MM.1S (cell line): Measurements from ENCODE around the gene TRAF3.

Source experiments
- DNase-seq: peaks from one replicate; pipeline ENCODE4 v3.0.0-alpha.2; 2015
- H2AFZ ChIP-seq: fragments of 300-600 bp; sonication (generic); 2 replicates; pipeline ENCODE4 v1.6.0; 2016; ENCODE audit warnings: antibody characterized with exemption, low read length
- H3F3A ChIP-seq: fragments of 300-600 bp; sonication (generic); 2 replicates; pipeline ENCODE4 v1.6.1; 2016; ENCODE audit warnings: mild to moderate bottlenecking, antibody characterized with exemption, low read length, moderate library complexity, mixed read lengths; ENCODE audit not compliant: insufficient read depth
- H3K27ac ChIP-seq: fragments of 300-600 bp; sonication (generic); 2 replicates; pipeline ENCODE4 v1.5.1; 2016; ENCODE audit warnings: mild to moderate bottlenecking, low read length
- H3K27me3 ChIP-seq: fragments of 300-600 bp; sonication (generic); replicated peaks from 2 replicates; pipeline ENCODE4 v1.6.0; 2016; ENCODE audit warnings: low read length; ENCODE audit not compliant: insufficient read depth
- H3K36me3 ChIP-seq: fragments of 300-600 bp; sonication (generic); replicated peaks from 2 replicates; pipeline ENCODE4 v1.6.1; 2016; ENCODE audit warnings: mild to moderate bottlenecking, low read length, mixed read lengths; ENCODE audit not compliant: insufficient read depth
- H3K4me1 ChIP-seq: fragments of 300-600 bp; sonication (generic); 2 replicates; pipeline ENCODE4 v1.6.1; 2016; ENCODE audit warnings: low read length, mixed read lengths
- H3K4me2 ChIP-seq: fragments of 300-600 bp; sonication (generic); 2 replicates; pipeline ENCODE4 v1.6.0; 2016; ENCODE audit warnings: low read depth, low read length
- H3K4me3 ChIP-seq: fragments of 300-600 bp; sonication (generic); 2 replicates; pipeline ENCODE4 v1.5.1; 2016; ENCODE audit warnings: low read length, mixed read lengths
- H3K79me2 ChIP-seq: fragments of 300-600 bp; sonication (generic); 2 replicates; pipeline ENCODE4 v1.6.1; 2016; ENCODE audit warnings: mixed run types, low read length, mixed read lengths
- H3K9ac ChIP-seq: fragments of 300-600 bp; sonication (generic); 2 replicates; pipeline ENCODE4 v1.6.1; 2016; ENCODE audit warnings: low read length, mixed read lengths
- H3K9me2 ChIP-seq: fragments of 300-600 bp; sonication (generic); replicated peaks from 2 replicates; pipeline ENCODE4 v1.6.1; 2016; ENCODE audit warnings: mild to moderate bottlenecking, low read length, mixed read lengths; ENCODE audit not compliant: insufficient read depth
- H3K9me3 ChIP-seq: fragments of 300-600 bp; sonication (generic); replicated peaks from 2 replicates; pipeline ENCODE4 v1.6.1; 2016; ENCODE audit warnings: mild to moderate bottlenecking, low read length, mixed read lengths; ENCODE audit not compliant: insufficient read depth
- H4K20me1 ChIP-seq: fragments of 300-600 bp; sonication (generic); 2 replicates; pipeline ENCODE4 v1.6.1; 2016; ENCODE audit warnings: mild to moderate bottlenecking, low read length, moderate library complexity, mixed read lengths; ENCODE audit not compliant: insufficient read depth
- CTCF ChIP-seq: fragments of 300-600 bp; sonication (generic); IDR thresholded peaks from 2 replicates; pipeline ENCODE4 v1.5.1; 2016; ENCODE audit warnings: antibody characterized with exemption, low read length, mixed read lengths
- EZH2 ChIP-seq: fragments of 300-600 bp; sonication (generic); optimal IDR thresholded peaks from 2 replicates; pipeline ENCODE3; 2017; ENCODE audit warnings: low read depth, mild to moderate bottlenecking, antibody characterized with exemption, low read length, mixed read lengths
- EZH2phosphoT487 ChIP-seq: fragments of 300-600 bp; sonication (generic); IDR thresholded peaks from 2 replicates; pipeline ENCODE4 v1.6.1; 2018; ENCODE audit warnings: antibody characterized with exemption, low read length

The TRAF3 gene

GRCh38 chr14:102928412-102929240 is 151.4 kb downstream of the TRAF3 start:
- H3K27me3 ChIP-seq, result no peaks in the 10 kb centered on the region
- no peak overlapping the region for H2AFZ ChIP-seq
- no peak overlapping the region for H3K4me3 ChIP-seq
- H3K4me2 ChIP-seq, result no peak overlapping the region
- H3K4me1 ChIP-seq, result no peaks in the 10 kb centered on the region
- H4K20me1 ChIP-seq, result no peaks in the 10 kb centered on the region
- H3K27ac ChIP-seq, result no peak overlapping the region
- H3K79me2 ChIP-seq, result no peaks in the 10 kb centered on the region
- no peaks in the 10 kb centered on the region for H3F3A ChIP-seq
- H3K36me3 ChIP-seq, result no peaks in the 10 kb centered on the region
- H3K9me2 ChIP-seq, result no peaks in the 10 kb centered on the region
- H3K9ac ChIP-seq, result no peak overlapping the region
- no peaks in the 10 kb centered on the region for H3K9me3 ChIP-seq
- TF ChIP-seq CTCF (no peak), EZH2phosphoT487 (no peak), EZH2 (no peak)
- no peak for DNase-seq

- H3K4me2 ChIP-seq, result no peak overlapping the region
- H3K79me2 ChIP-seq, result no peaks in the 10 kb centered on the region
- H3K4me3 ChIP-seq, result no peak overlapping the region
- H3K9ac ChIP-seq, result no peak overlapping the region
- H2AFZ ChIP-seq, result no peak overlapping the region
- H3F3A ChIP-seq, result no peaks in the 10 kb centered on the region
- no peak for TF ChIP-seq EZH2phosphoT487
- TF ChIP-seq CTCF, result no peak
- TF ChIP-seq EZH2, result no peak
- H4K20me1 ChIP-seq, result no peaks in the 10 kb centered on the region
- no peaks in the 10 kb centered on the region for H3K9me2 ChIP-seq
- no peak for DNase-seq
- H3K36me3 ChIP-seq, result no peaks in the 10 kb centered on the region
- H3K27ac ChIP-seq, result no peak overlapping the region
- no peaks in the 10 kb centered on the region for H3K4me1 ChIP-seq
- H3K9me3 ChIP-seq, result no peaks in the 10 kb centered on the region
- no peaks in the 10 kb centered on the region for H3K27me3 ChIP-seq
Observed at GRCh38 chr14:102929241-102930137, 152.2 kb downstream of the TRAF3 start.

- no peak overlapping the region for H2AFZ ChIP-seq
- H3K9me3 ChIP-seq, result no peaks in the 10 kb centered on the region
- H4K20me1 ChIP-seq, result no peaks in the 10 kb centered on the region
- H3K4me1 ChIP-seq, result no peaks in the 10 kb centered on the region
- no peaks in the 10 kb centered on the region for H3K9me2 ChIP-seq
- DNase-seq, result no peak
- no peak overlapping the region for H3K9ac ChIP-seq
- H3K79me2 ChIP-seq, result no peaks in the 10 kb centered on the region
- no peaks in the 10 kb centered on the region for H3K27me3 ChIP-seq
- H3K27ac ChIP-seq, result no peak overlapping the region
- H3K36me3 ChIP-seq, result no peaks in the 10 kb centered on the region
- no peak overlapping the region for H3K4me2 ChIP-seq
- no peaks in the 10 kb centered on the region for H3F3A ChIP-seq
- TF ChIP-seq EZH2 (no peak), CTCF (no peak), EZH2phosphoT487 (no peak)
- no peak overlapping the region for H3K4me3 ChIP-seq
Observed at GRCh38 chr14:102930138-102930752, 153.0 kb downstream of the TRAF3 start.
